ENCODE results near the gene ACSL4. TPM values are rescaled to one million over a fixed set of nuclear protein-coding genes. Genes with fewer than 3 reads are reported as not detected.

ACSL4 gene
- total RNA-seq, 1 donor from 2014 or later = 15.0 TPM

Other genes with a start within 250 kb of the ACSL4 start
- gene NXT2, start 196.4 kb downstream of the ACSL4 start, total RNA-seq = 9.4 to 10.4 TPM (median 10.3 TPM) in 3 replicates
- gene KCNE5, start 108.1 kb downstream of the ACSL4 start, total RNA-seq = 2.3 to 2.6 TPM (median 2.5 TPM) in 3 replicates

All from mesothelial cell of epicardium (in vitro differentiated cells).